Osteoblast (primary cell): Measurements from ENCODE around the gene PPIE. TPM values are rescaled to one million over a fixed set of nuclear protein-coding genes. Genes with fewer than 3 reads are reported as not detected.

Experiments
- DNase-seq: peaks from one replicate; pipeline ENCODE4 v3.0.0; 2011; ENCODE audit warnings: low spot score, mixed read lengths; ENCODE audit not compliant: insufficient read length; ENCODE audit errors: missing footprints
- H2AFZ ChIP-seq: 2 replicates; pipeline ENCODE4 v1.6.0; 2011; ENCODE audit warnings: mild to moderate bottlenecking, low read length
- H3K27ac ChIP-seq: 2 replicates; pipeline ENCODE4 v1.5.1; 2011; ENCODE audit warnings: mild to moderate bottlenecking, low read depth, low read length, moderate library complexity
- H3K27me3 ChIP-seq: 2 replicates; pipeline ENCODE4 v1.6.0; 2012; ENCODE audit warnings: mild to moderate bottlenecking, control low read depth, inconsistent platforms, low read length, moderate library complexity; ENCODE audit not compliant: insufficient read depth
- H3K36me3 ChIP-seq: 2 replicates; pipeline ENCODE4 v1.5.1; 2011; ENCODE audit warnings: mild to moderate bottlenecking, low read length, control low read depth, moderate library complexity; ENCODE audit not compliant: insufficient read depth
- H3K4me1 ChIP-seq: 2 replicates; pipeline ENCODE4 v1.5.1; 2011; ENCODE audit warnings: mild to moderate bottlenecking, low read length, control low read depth, moderate library complexity; ENCODE audit not compliant: insufficient read depth
- H3K4me2 ChIP-seq: 2 replicates; pipeline ENCODE4 v1.6.0; 2011; ENCODE audit warnings: mild to moderate bottlenecking, low read length; ENCODE audit not compliant: insufficient read depth
- H3K4me3 ChIP-seq: fragments of 200-600 bp; sonication (generic); 3 replicates; pipeline ENCODE4 v1.5.1; 2012; ENCODE audit warnings: mild to moderate bottlenecking, low read length, inconsistent platforms; ENCODE audit not compliant: insufficient read depth
- H3K79me2 ChIP-seq: 2 replicates; pipeline ENCODE4 v1.6.0; 2012; ENCODE audit warnings: mild to moderate bottlenecking, low read length, control low read depth, inconsistent platforms; ENCODE audit not compliant: insufficient read depth
- H3K9me3 ChIP-seq: 2 replicates; pipeline ENCODE4 v1.5.1; 2011; ENCODE audit warnings: low read depth, low read length, control low read depth
- H4K20me1 ChIP-seq: 2 replicates; pipeline ENCODE4 v1.6.0; 2012; ENCODE audit warnings: mild to moderate bottlenecking, low read length, control low read depth; ENCODE audit not compliant: insufficient read depth
- CTCF ChIP-seq: IDR thresholded peaks from 2 replicates; pipeline ENCODE4 v1.5.1; 2011; ENCODE audit warnings: mild to moderate bottlenecking, low read depth, low read length, moderate library complexity; ENCODE audit errors: extremely low read depth
- total RNA-seq: library from RNA; depleted of rRNA; stranded (reverse); fragments of >200 nt; gene quantifications from 2 replicates; pipeline ENCODE4 v1.2.3, GENCODE V29; 2012

PPIE gene
- total RNA-seq, 1 donor = 26.4 TPM

- H3K36me3 ChIP-seq = no peaks in the 10 kb centered on the region
- no peaks in the 10 kb centered on the region for H3K9me3 ChIP-seq
- no peak overlapping the region for H3K4me2 ChIP-seq
- no peak for TF ChIP-seq CTCF
- no peak overlapping the region for H3K4me3 ChIP-seq
- no peak for DNase-seq
- H3K79me2 ChIP-seq = no peaks in the 10 kb centered on the region
- H2AFZ ChIP-seq = no peak overlapping the region
- peaks cover 47% of the 10 kb centered on the region for H3K27me3 ChIP-seq
- H3K4me1 ChIP-seq = no peaks in the 10 kb centered on the region
- H4K20me1 ChIP-seq = no peaks in the 10 kb centered on the region
- H3K27ac ChIP-seq = no peak overlapping the region
Observed at GRCh38 chr1:39713557-39713956, 25.1 kb upstream of the PPIE start.

DNA sequence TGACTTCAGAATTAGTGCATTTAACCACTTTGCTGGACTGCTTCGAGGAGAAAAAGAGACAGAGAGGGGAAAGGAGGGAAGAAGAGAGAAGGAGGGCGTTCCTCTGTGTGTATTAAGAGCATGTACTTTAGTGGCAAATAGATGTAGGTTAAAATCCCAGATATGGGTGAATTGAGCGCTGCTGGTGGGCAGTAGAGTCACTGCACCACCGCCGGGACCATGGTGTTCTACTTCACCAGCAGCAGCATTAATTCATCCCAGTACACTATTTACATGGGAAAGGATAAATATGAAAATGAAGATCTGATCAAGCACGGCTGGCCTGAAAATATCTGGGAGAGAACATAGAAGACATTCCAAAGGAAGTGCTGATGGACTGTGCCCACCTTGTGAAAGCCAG is 20.9 kb upstream of the PPIE start:
- TF ChIP-seq CTCF = no peak
- H3K4me1 ChIP-seq = no peaks in the 10 kb centered on the region
- H2AFZ ChIP-seq = no peak overlapping the region
- H3K27ac ChIP-seq = no peak overlapping the region
- no peak overlapping the region for H3K4me3 ChIP-seq
- DNase-seq = no peak
- no peaks in the 10 kb centered on the region for H3K36me3 ChIP-seq
- no peak overlapping the region for H3K4me2 ChIP-seq
- H3K27me3 ChIP-seq = peaks cover 51% of the 10 kb centered on the region
- H3K9me3 ChIP-seq = no peaks in the 10 kb centered on the region
- no peaks in the 10 kb centered on the region for H3K79me2 ChIP-seq
- no peaks in the 10 kb centered on the region for H4K20me1 ChIP-seq

- Histone ChIP-seq H3K4me2 (no peak overlapping the region), H3K4me1 (no peaks in the 10 kb centered on the region), H3K36me3 (no peaks in the 10 kb centered on the region), H3K9me3 (no peaks in the 10 kb centered on the region), H3K27ac (no peak overlapping the region), H3K4me3 (no peak overlapping the region), H4K20me1 (no peaks in the 10 kb centered on the region), H3K27me3 (peaks cover 54% of the 10 kb centered on the region), H3K79me2 (no peaks in the 10 kb centered on the region), H2AFZ (no peak overlapping the region)
- TF ChIP-seq CTCF = peak; percentile 66
- DNase-seq = no peak
Observed at GRCh38 chr1:39720094-39720999, 18.3 kb upstream of the PPIE start.

GRCh38 chr1:39721664-39722063 is 17.0 kb upstream of the PPIE start:
- Histone ChIP-seq H3K79me2 (no peaks in the 10 kb centered on the region), H3K9me3 (no peaks in the 10 kb centered on the region), H3K27ac (no peak overlapping the region), H4K20me1 (no peaks in the 10 kb centered on the region), H3K4me2 (no peak overlapping the region), H3K36me3 (no peaks in the 10 kb centered on the region), H2AFZ (no peak overlapping the region), H3K4me3 (no peak overlapping the region), H3K4me1 (no peaks in the 10 kb centered on the region), H3K27me3 (peaks cover 56% of the 10 kb centered on the region)
- no peak for DNase-seq
- TF ChIP-seq CTCF = no peak
